GM21515 (cell line): ENCODE results near the gene METRN.
A peak's percentile ranks its signal among the peaks of the same experiment; 100 is the strongest.

Experiments
- ATAC-seq: cut with Tn5 transposase; IDR thresholded peaks from one replicate; pipeline ENCODE4 v1.9.1; 2021; ENCODE audit not compliant: unreplicated experiment

The METRN gene

DNA sequence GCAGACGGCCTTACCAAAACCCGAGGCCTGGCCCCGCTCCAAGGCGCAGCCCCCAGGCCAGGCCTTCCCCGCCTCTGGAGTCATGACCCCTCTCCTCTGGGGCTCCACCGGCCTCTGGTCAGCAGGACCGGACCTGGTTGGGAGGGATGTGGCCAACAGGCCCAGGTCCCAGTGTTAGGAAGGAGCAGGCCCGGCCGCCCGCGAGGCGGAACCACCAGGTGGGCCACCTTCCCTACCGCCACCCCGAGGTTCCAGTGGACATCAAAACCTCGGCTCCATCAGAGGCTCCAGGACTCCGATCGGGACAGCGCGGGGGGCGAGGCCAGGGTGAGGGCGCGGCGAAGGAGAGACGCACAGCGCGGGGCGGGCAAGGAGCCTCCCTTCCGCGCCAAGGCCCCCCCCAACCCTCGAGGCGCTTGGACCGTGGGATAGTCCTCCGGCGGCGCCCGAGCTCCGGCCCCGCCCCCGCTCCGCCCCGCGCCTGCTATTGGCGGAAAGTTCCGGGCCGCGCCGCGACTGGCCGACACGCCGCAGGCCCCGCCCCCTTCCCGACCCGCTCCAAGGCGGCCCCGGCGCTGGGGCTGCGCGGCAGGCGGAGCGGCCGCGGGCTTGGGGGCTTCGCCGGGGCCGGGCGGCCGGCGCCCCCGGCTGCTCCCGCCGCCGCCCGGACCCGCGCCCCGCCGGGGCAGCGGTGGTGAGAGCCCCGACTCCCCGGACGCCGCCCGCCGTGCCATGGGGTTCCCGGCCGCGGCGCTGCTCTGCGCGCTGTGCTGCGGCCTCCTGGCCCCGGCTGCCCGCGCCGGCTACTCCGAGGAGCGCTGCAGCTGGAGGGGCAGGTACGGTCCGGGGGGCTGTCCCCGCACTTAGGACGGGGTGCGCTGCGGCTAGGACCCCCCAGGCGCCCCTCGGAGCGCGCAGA is at the start of gene METRN:
METRN (plus strand) TSS at position 561 of the 919 bp plus-strand sequence; CDS start at position 733, 172 bp downstream.
- peak; percentile 60 for ATAC-seq

- no peak for ATAC-seq
Observed at GRCh38 chr16:666572-666971, 48.3 kb upstream of the METRN start.

- no peak for ATAC-seq
Observed at GRCh38 chr16:667113-667779, 47.7 kb upstream of the METRN start.

GRCh38 chr16:667780-668518 is 47.0 kb upstream of the METRN start, which contains the start of gene RHOT2:
TSS of gene RHOT2 (plus strand) at chr16:668132. CDS start at chr16:668200, 68 bp downstream.
- ATAC-seq: no peak

- no peak for ATAC-seq
Observed at GRCh38 chr16:668519-669171, 46.3 kb upstream of the METRN start.

- ATAC-seq: no peak
Observed at GRCh38 chr16:669666-670065, 45.3 kb upstream of the METRN start.

- no peak for ATAC-seq
Observed at GRCh38 chr16:670485-671352, 44.2 kb upstream of the METRN start.

DNA sequence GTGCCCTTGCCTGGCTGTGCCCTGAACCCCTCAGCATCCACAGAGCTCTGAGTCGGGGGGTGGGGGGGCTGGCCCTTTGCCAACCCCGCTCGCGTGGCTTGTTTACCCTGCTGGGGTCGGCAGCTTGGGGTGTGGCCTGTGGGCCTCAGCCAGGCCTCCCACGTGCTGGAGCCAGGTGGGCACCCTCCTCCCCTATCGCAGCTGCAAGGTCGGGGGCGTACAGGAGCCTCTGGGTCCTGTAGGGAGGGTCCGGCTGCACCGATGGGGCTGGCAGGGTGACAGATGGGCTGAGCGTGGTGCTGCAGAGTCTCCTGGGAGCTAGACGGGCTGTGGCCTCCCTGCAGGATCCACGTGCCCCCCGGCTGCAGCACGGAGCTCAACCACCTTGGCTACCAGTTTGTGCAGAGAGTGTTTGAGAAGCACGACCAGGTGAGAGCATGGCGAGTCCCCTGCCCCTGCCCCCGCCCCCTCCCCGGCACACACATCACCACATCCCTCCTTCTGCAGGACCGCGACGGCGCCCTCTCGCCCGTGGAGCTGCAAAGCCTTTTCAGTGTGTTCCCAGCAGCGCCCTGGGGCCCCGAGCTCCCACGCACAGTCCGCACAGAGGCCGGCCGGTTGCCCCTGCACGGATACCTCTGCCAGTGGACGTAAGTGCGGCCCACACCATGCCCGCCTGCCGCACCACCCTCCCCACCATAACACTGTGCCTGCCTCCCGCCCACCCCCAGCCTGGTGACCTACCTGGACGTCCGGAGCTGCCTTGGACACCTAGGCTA is 43.4 kb upstream of the METRN start:
- no peak for ATAC-seq

GRCh38 chr16:672371-672770 is 42.5 kb upstream of the METRN start:
- ATAC-seq: no peak

- no peak for ATAC-seq
Observed at GRCh38 chr16:672851-673250, 42.1 kb upstream of the METRN start.

GRCh38 chr16:673399-673991 is 41.4 kb upstream of the METRN start:
- ATAC-seq: no peak

GRCh38 chr16:674214-674881 is 40.6 kb upstream of the METRN start:
- no peak for ATAC-seq

DNA sequence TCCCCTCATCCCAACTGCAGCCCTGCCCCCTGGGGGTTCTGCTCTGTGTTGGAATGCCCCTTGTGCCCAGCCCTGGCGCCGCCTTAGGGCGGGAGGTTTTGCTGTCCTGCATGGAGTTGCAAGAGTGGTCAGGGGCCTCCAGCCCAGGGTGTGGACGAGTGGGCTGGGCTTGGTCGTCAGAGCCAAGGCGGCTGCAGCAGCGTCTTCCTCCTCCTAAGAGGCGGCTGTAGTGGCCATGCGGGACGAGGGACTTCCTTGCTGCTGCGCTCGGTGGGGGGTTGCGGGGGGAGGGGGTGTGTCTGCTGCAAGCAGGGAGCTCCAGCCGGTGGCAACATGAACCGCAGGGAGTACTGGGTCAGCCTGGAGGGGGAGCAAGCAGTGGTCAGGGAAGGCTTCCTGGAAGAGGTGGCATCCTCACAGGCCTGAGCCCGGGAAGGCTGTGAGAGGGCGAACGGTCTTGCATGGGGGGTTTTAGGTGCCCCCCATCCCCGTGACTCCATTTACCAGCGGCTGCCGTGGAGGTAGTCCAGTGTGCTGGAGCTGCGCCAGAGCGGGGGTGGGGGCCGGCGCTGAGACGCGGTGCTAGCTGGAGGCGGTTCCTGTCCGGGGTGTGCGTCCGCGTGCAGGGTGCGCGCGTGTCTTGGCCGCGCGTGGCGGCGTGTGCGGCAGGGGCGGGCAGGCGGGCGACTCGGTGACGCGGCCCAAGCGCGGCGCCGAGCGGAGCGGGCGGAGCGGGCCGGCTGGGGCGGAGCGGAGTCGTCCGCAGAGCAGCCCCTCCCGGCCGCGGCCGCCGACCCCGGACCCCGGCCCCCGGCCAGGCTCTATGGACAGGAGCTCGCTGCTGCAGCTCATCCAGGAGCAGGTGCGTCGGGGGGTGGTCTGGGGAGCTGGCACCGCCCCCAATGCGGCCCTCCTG is 39.7 kb upstream of the METRN start, which contains the start of gene RHBDL1:
RHBDL1 (plus strand) TSS at position 704 of the 916 bp plus-strand sequence; CDS start at position 824, 120 bp downstream.
- no peak for ATAC-seq

DNA sequence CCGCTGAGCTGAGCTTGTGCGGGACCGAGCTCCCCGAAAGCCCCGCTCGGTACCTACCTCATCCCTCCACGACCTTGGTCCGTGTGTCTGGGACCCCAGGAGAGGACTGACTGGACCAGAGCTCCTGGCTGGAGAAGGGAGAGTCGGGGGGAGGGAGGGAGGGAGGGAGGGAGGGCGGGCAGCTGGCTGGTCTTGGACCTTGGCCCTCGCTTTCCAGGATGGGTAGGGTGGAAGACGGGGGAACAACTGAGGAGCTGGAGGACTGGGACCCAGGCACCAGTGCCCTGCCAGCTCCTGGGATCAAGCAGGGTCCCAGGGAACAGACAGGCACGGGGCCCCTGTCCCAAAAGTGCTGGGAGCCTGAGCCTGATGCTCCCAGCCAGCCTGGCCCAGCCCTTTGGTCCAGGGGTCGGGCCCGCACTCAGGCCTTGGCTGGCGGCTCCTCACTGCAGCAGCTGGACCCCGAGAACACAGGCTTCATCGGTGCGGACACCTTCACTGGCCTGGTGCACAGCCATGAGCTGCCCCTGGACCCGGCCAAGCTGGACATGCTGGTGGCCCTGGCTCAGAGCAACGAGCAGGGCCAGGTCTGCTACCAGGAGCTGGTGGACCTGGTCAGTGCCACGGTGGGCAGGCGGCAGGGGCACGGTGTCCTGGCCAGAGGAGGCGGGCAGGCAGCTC is 38.9 kb upstream of the METRN start:
- no peak for ATAC-seq

DNA sequence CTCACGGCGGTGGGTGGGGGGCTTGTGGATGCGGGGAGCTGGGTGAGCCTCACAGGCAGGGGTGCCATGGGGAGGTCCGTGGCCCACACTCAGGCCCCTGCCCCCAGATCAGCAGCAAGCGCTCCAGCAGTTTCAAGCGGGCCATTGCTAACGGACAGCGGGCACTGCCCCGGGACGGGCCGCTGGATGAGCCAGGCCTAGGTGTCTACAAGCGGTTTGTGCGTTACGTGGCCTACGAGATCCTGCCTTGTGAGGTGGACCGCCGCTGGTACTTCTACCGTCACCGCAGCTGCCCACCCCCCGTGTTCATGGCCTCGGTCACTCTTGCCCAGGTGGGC is 38.4 kb upstream of the METRN start:
- no peak for ATAC-seq

DNA sequence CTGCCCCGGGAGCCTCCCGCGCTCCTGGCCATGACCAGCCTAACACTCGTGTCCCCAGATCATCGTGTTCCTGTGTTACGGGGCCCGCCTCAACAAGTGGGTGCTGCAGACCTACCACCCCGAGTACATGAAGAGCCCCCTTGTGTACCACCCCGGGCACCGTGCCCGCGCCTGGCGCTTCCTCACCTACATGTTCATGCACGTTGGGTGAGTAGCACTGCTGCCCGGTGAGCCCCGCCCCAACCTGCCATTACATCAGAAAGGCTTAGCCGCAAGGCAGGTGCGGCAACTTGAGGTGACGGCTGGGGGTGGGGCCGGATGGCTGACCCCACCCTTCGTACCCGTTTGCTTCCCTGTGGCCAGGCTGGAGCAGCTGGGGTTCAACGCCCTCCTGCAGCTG is 38.0 kb upstream of the METRN start:
- ATAC-seq: no peak
